ENCODE data around the gene DMPK.

Gene DMPK

DNA sequence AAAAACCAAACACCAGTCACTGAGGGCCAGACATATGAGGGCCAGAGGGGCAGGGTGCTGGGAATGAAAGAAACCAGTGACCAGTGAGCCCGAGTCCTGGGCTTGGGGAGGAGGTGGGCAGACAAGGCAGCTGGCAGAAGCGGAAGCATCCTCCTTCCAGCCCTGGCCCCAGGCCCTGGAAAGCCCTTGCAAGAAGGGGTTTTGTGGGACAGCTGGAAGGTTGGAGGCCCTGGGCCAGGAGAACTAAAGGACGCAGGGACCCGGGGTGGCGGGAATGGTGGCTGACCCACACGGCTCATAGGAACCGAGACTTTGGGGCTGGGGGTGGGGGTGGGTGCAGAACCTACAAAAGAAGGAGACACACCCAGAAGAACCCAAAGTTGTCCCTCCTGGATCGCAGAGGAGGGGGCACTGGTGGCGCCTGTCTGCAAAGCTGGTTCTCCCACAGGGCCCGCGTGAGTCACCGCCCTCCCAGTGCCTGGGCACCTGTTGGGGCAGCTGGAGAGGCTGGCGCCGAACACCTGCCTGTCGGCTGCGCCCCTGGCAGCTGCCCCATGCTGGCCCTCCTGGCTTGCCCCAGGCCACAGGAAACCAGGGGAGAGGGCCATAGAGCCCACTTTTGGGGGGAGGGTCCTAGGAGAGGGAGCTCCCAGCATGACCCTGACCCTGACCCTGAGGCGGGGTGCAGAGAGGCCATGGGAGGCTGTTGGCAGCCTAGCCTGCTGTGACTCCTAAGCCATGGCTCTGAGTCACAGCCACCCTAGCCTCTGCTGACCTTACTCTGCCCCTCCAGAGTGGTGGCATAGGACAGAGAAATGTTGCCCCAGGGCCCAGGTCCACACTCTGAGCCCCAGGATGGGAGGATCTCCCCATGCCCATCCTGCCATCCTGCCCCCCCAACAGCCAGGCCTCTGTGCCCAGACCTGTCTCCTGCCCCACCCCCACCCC, 802 bp downstream of the DMPK start:
- TF ChIP-seq, protein P1, sequence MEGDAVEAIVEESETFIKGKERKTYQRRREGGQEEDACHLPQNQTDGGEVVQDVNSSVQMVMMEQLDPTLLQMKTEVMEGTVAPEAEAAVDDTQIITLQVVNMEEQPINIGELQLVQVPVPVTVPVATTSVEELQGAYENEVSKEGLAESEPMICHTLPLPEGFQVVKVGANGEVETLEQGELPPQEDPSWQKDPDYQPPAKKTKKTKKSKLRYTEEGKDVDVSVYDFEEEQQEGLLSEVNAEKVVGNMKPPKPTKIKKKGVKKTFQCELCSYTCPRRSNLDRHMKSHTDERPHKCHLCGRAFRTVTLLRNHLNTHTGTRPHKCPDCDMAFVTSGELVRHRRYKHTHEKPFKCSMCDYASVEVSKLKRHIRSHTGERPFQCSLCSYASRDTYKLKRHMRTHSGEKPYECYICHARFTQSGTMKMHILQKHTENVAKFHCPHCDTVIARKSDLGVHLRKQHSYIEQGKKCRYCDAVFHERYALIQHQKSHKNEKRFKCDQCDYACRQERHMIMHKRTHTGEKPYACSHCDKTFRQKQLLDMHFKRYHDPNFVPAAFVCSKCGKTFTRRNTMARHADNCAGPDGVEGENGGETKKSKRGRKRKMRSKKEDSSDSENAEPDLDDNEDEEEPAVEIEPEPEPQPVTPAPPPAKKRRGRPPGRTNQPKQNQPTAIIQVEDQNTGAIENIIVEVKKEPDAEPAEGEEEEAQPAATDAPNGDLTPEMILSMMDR (IDR thresholded peaks at IDR 0.05), result no peak

DNA sequence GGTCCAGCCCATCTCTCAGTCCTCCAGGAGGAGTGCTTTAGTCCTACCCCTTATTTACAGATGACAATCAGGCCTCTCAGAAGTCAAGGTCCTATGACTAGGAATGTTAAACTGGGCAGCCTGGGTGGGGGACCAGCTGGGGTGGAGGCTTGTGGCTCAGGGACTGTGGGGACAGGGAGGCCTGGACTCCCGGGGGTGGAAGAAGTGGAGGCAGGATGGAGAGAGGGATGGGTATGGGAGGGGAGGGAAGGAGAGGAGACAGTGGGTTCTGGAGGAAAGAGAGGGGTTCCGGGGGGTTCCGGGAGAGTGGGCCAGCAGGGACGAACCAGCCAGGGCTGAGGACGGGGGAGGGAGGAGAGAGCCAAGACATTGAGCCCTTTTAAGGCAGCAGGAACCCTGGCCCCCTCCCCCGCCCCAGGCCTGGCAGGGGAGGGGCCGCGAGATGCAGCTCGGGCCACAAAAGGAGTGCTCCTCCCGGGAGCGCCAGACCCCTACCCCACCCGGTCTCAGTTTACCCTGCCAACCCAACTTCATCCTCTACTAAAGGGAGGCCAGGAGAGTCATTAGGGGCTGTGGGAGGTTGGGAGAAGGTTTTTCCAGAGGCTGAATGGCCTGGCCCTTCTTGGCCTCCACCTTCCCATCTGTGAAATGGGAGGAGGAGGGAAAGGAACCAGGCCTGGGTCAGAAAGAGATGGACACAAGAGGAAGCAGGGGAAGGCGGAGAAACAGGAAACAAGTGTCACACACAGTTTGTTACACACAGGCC, 1.7 kb downstream of the DMPK start:
- TF ChIP-seq, protein P1 (IDR thresholded peaks at IDR 0.05), result no peak

DNA sequence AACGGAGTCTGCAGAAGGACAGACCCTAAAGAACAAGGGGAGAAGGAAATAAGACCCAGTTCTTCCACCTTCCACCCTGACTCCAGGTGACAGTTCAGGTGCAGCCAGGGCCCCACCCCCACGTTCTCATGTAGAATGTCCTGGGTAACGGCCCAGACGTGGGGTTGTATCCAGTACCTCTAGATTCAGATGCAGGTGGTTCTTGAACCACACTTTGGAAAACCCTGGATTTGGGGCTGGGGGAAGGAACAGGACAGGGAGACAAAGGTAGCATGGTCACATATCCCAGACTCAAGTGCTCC, 2.2 kb downstream of the DMPK start:
- TF ChIP-seq, protein P1 (IDR thresholded peaks at IDR 0.05), result no peak

DNA sequence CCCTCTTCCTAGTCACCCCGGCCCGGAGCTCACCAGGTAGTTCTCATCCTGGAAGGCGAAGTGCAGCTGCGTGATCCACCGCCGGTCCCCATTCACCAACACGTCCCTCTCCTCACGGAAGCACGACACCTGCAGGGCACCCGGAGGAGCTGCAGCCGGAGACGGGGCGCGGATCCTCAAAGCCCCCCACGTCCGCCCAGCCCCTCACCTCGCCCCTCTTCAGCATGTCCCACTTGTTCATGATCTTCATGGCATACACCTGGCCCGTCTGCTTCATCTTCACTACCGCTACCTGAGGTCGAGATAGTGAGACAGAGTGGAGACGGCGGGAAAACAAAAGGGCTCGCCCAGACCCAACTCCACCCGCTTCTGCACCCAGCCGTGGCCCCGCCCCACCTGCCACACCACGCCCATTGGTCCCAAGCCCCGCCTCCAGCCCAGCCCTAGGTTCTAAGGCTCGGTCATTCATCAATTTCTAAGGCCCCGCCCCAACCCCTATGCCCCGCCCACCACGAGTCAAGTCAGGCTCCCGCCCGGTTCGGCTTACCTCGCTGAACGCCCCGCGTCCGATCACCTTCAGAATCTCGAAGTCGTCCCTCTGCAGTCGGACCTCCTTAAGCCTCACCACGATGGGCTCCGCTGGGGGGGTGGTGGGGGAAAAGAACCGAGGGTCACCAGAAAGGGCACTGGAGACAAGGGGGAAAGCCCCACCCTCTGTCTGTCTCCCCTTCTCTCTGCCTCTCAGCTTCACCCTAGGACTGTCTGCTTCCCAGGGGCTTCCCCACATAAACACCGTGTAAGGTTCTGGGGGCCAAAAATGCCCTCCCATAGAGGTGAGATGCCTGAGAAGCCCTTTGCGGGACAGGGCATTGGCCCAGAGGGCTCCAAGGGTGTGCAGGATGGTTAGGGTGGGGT, 2.8 kb downstream of the DMPK start:
- TF ChIP-seq, protein P1 (IDR thresholded peaks at IDR 0.05), result peak; percentile 64

DNA sequence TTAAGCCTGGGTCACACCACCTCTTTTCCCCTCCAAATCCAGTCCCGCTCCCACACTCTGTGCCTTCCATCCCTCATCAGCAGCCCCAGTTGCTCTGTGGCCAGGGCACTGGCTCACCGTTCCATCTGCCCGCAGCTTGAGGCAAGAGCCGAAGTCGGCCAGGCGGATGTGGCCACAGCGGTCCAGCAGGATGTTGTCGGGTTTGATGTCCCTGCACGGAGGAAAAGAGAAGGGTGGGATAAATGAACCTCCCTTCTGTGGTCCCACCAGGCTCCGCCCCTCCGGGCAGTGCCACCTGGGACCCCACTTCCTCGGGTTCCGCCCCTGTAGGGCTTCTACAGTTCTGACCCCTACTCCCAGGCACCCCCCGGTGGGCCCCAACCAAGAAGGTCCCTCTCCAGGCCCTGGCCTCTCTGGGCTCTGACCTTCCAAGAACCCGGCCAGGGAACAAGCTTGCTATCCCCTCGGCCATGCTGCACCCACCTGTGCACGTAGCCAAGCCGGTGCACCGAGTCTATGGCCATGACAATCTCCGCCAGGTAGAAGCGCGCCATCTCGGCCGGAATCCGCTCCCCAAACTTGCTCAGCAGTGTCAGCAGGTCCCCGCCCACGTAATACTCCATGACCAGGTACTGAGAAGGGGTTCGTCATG, 4.2 kb downstream of the DMPK start:
- TF ChIP-seq, protein P1 (IDR thresholded peaks at IDR 0.05), result no peak

DNA sequence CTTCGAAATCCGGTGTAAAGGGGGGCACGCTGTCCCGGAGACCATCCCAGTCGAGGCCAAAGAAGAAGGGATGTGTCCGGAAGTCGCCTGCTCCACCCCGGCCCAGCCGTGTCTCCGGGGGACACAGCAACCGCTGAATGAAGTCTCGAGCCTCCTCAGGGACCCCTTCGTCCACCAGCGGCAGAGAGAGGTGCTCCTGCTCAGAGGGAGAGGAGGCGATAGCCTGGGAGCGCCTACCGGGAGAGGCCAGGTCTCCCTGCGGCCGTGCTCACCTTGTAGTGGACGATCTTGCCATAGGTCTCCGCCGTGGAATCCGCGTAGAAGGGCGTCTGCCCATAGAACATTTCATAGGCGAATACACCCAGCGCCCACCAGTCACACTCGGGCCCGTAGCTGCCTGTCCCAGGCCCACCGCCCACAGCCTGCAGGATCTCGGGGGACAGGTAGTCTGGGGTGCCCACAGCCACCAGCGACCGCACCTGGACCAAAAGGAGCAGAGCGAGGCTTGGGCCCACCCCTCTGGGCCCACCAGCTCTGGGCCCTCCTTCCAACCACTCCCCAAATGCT, 4.8 kb downstream of the DMPK start:
- TF ChIP-seq, protein P1 (IDR thresholded peaks at IDR 0.05), result no peak
